ENCODE measurements around the gene PLA2G2F.

The PLA2G2F gene

GRCh38 chr1:20141001-20141400, 1.9 kb downstream of the PLA2G2F start:
- Histone ChIP-seq H3K4me3 (no peak overlapping the region), H3K4me2 (no peak overlapping the region), H3K27me3 (no peaks in the 10 kb centered on the region), H3K27ac (no peak overlapping the region), H3K4me1 (peaks cover 16% of the 10 kb centered on the region), H3K9ac (no peak overlapping the region), H3K36me3 (no peaks in the 10 kb centered on the region), H4K20me1 (no peaks in the 10 kb centered on the region), H3K9me3 (no peaks in the 10 kb centered on the region)
- no peak for TF ChIP-seq Cebpa-rat (IDR thresholded peaks at IDR 0.05)

GRCh38 chr1:20141466-20141865, 2.3 kb downstream of the PLA2G2F start:
- no peaks in the 10 kb centered on the region for H4K20me1 ChIP-seq
- peaks cover 16% of the 10 kb centered on the region for H3K4me1 ChIP-seq
- H3K27ac ChIP-seq = no peak overlapping the region
- no peak for TF ChIP-seq Cebpa-rat (IDR thresholded peaks at IDR 0.05)
- H3K9ac ChIP-seq = no peak overlapping the region
- no peak overlapping the region for H3K4me2 ChIP-seq
- no peaks in the 10 kb centered on the region for H3K36me3 ChIP-seq
- no peaks in the 10 kb centered on the region for H3K9me3 ChIP-seq
- H3K4me3 ChIP-seq = no peak overlapping the region
- no peaks in the 10 kb centered on the region for H3K27me3 ChIP-seq

GRCh38 chr1:20142001-20142710, 3.0 kb downstream of the PLA2G2F start:
- H3K9ac ChIP-seq = no peak overlapping the region
- H3K27ac ChIP-seq = no peak overlapping the region
- TF ChIP-seq Cebpa-rat (IDR thresholded peaks at IDR 0.05) = no peak
- H3K27me3 ChIP-seq = no peaks in the 10 kb centered on the region
- no peaks in the 10 kb centered on the region for H3K9me3 ChIP-seq
- H4K20me1 ChIP-seq = no peaks in the 10 kb centered on the region
- peaks cover 16% of the 10 kb centered on the region for H3K4me1 ChIP-seq
- H3K4me3 ChIP-seq = no peak overlapping the region
- no peak overlapping the region for H3K4me2 ChIP-seq
- H3K36me3 ChIP-seq = no peaks in the 10 kb centered on the region

GRCh38 chr1:20143318-20143717, 4.2 kb downstream of the PLA2G2F start:
- Histone ChIP-seq H3K9me3 (no peaks in the 10 kb centered on the region), H3K4me2 (no peak overlapping the region), H3K27me3 (no peaks in the 10 kb centered on the region), H3K36me3 (no peaks in the 10 kb centered on the region), H3K27ac (no peak overlapping the region), H3K9ac (no peak overlapping the region), H3K4me1 (peaks cover 21% of the 10 kb centered on the region), H3K4me3 (no peak overlapping the region), H4K20me1 (no peaks in the 10 kb centered on the region)
- no peak for TF ChIP-seq Cebpa-rat (IDR thresholded peaks at IDR 0.05)

- no peaks in the 10 kb centered on the region for H3K9me3 ChIP-seq
- H3K4me1 ChIP-seq = peaks cover 25% of the 10 kb centered on the region
- H3K4me2 ChIP-seq = no peak overlapping the region
- H3K4me3 ChIP-seq = no peak overlapping the region
- no peak overlapping the region for H3K27ac ChIP-seq
- H3K9ac ChIP-seq = no peak overlapping the region
- no peaks in the 10 kb centered on the region for H4K20me1 ChIP-seq
- H3K27me3 ChIP-seq = no peaks in the 10 kb centered on the region
- TF ChIP-seq Cebpa-rat (IDR thresholded peaks at IDR 0.05) = no peak
- no peaks in the 10 kb centered on the region for H3K36me3 ChIP-seq
Measured at GRCh38 chr1:20143734-20144565, 4.8 kb downstream of the PLA2G2F start.

- Histone ChIP-seq H3K36me3 (no peaks in the 10 kb centered on the region), H3K27ac (no peak overlapping the region), H3K4me1 (peaks cover 34% of the 10 kb centered on the region), H3K9ac (no peak overlapping the region), H3K27me3 (no peaks in the 10 kb centered on the region), H3K4me2 (no peak overlapping the region), H4K20me1 (no peaks in the 10 kb centered on the region), H3K9me3 (no peaks in the 10 kb centered on the region), H3K4me3 (no peak overlapping the region)
- no peak for TF ChIP-seq Cebpa-rat (IDR thresholded peaks at IDR 0.05)
Measured at GRCh38 chr1:20147846-20148570, 8.9 kb downstream of the PLA2G2F start.

- H3K27me3 ChIP-seq = no peaks in the 10 kb centered on the region
- no peak overlapping the region for H3K4me2 ChIP-seq
Measured at GRCh38 chr1:20148571-20149500, 9.7 kb downstream of the PLA2G2F start.

GRCh38 chr1:20149601-20150325, 10.6 kb downstream of the PLA2G2F start:
- Histone ChIP-seq H3K36me3 (no peaks in the 10 kb centered on the region), H3K27me3 (no peaks in the 10 kb centered on the region), H3K9me3 (no peaks in the 10 kb centered on the region), H3K4me2 (no peak overlapping the region), H3K4me3 (no peak overlapping the region), H3K4me1 (peaks cover 52% of the 10 kb centered on the region), H3K9ac (no peak overlapping the region), H4K20me1 (no peaks in the 10 kb centered on the region), H3K27ac (no peak overlapping the region)
- TF ChIP-seq Cebpa-rat (IDR thresholded peaks at IDR 0.05) = no peak

More at GRCh38 chr1:20148571-20149500, 9.7 kb downstream of the PLA2G2F start:
- Histone ChIP-seq H3K9me3 (no peaks in the 10 kb centered on the region), H4K20me1 (no peaks in the 10 kb centered on the region), H3K4me1 (peaks cover 43% of the 10 kb centered on the region), H3K27ac (no peak overlapping the region), H3K36me3 (no peaks in the 10 kb centered on the region), H3K4me3 (no peak overlapping the region), H3K9ac (no peak overlapping the region)
- no peak for TF ChIP-seq Cebpa-rat (IDR thresholded peaks at IDR 0.05)
